ENCODE data around the gene FGF22. TPM values are rescaled to one million over a fixed set of nuclear protein-coding genes. Genes with fewer than 3 reads are reported as not detected.
"Not testable (repeated sequence)": the region's sequence is repeated elsewhere in the genome, so short reads cannot be mapped to it uniquely, and the experiment has no call there.

FGF22 gene
- total RNA-seq, 1 donor from 2014 or later, result not detected

- TF ChIP-seq CTCF (IDR thresholded peaks at IDR 0.05; ENCODE audit: insufficient read depth, low read length, severe bottlenecking), result no peak
- FAIRE-seq (peak; percentile 32), DNase-seq (ENCODE audit: low read depth) (no peak)
- no peaks in the 10 kb centered on the region for H3K27me3 ChIP-seq (ENCODE audit: control insufficient read depth, insufficient read depth, low read length)
- H3K36me3 ChIP-seq (ENCODE audit: control insufficient read depth, insufficient read depth, low read length), result peaks cover 13% of the 10 kb centered on the region
- no peak overlapping the region for H3K4me3 ChIP-seq (ENCODE audit: low read depth, low read length)
Observed at GRCh38 chr19:623175-623916, 16.3 kb upstream of the FGF22 start.

- FAIRE-seq, result no peak
- Histone ChIP-seq H3K4me3 (ENCODE audit: low read depth, low read length) (no peak overlapping the region), H3K36me3 (ENCODE audit: control insufficient read depth, insufficient read depth, low read length) (peaks cover 11% of the 10 kb centered on the region), H3K27me3 (ENCODE audit: control insufficient read depth, insufficient read depth, low read length) (no peaks in the 10 kb centered on the region)
- DNase-seq (ENCODE audit: low read depth), result no peak
- no peak for TF ChIP-seq CTCF (IDR thresholded peaks at IDR 0.05; ENCODE audit: insufficient read depth, low read length, severe bottlenecking)
Observed at GRCh38 chr19:623974-624373, 15.7 kb upstream of the FGF22 start.

- no peak for DNase-seq (ENCODE audit: low read depth)
- H3K4me3 ChIP-seq (ENCODE audit: low read depth, low read length), result no peak overlapping the region
- no peak for FAIRE-seq
- TF ChIP-seq CTCF (IDR thresholded peaks at IDR 0.05; ENCODE audit: insufficient read depth, low read length, severe bottlenecking), result no peak
- H3K27me3 ChIP-seq (ENCODE audit: control insufficient read depth, insufficient read depth, low read length), result no peaks in the 10 kb centered on the region
- peaks cover 9% of the 10 kb centered on the region for H3K36me3 ChIP-seq (ENCODE audit: control insufficient read depth, insufficient read depth, low read length)
Observed at GRCh38 chr19:624433-625109, 15.1 kb upstream of the FGF22 start.

- FAIRE-seq (no peak), DNase-seq (ENCODE audit: low read depth) (no peak)
- Histone ChIP-seq H3K36me3 (ENCODE audit: control insufficient read depth, insufficient read depth, low read length) (peaks cover 9% of the 10 kb centered on the region), H3K4me3 (ENCODE audit: low read depth, low read length) (no peak overlapping the region), H3K27me3 (ENCODE audit: control insufficient read depth, insufficient read depth, low read length) (no peaks in the 10 kb centered on the region)
- no peak for TF ChIP-seq CTCF (IDR thresholded peaks at IDR 0.05; ENCODE audit: insufficient read depth, low read length, severe bottlenecking)
Observed at GRCh38 chr19:625257-625656, 14.4 kb upstream of the FGF22 start.

GRCh38 chr19:626566-626965, 13.1 kb upstream of the FGF22 start:
- not testable (repeated sequence) for H3K4me3 ChIP-seq (ENCODE audit: low read depth, low read length); FAIRE-seq; H3K27me3 ChIP-seq (ENCODE audit: control insufficient read depth, insufficient read depth, low read length)
- DNase-seq (ENCODE audit: low read depth), result peak; percentile 32
- H3K36me3 ChIP-seq (ENCODE audit: control insufficient read depth, insufficient read depth, low read length), result peaks cover 10% of the 10 kb centered on the region

GRCh38 chr19:628168-628567, 11.5 kb upstream of the FGF22 start:
- H3K36me3 ChIP-seq (ENCODE audit: control insufficient read depth, insufficient read depth, low read length), result peaks cover 5% of the 10 kb centered on the region
- FAIRE-seq, result no peak

GRCh38 chr19:629515-629914, 10.2 kb upstream of the FGF22 start:
- not testable (repeated sequence) for DNase-seq (ENCODE audit: low read depth); H3K27me3 ChIP-seq (ENCODE audit: control insufficient read depth, insufficient read depth, low read length); H3K4me3 ChIP-seq (ENCODE audit: low read depth, low read length); H3K36me3 ChIP-seq (ENCODE audit: control insufficient read depth, insufficient read depth, low read length)
- peak; percentile 52 for FAIRE-seq

More at GRCh38 chr19:628168-628567, 11.5 kb upstream of the FGF22 start:
- TF ChIP-seq CTCF (IDR thresholded peaks at IDR 0.05; ENCODE audit: insufficient read depth, low read length, severe bottlenecking), result peak; percentile 10
- Histone ChIP-seq H3K27me3 (ENCODE audit: control insufficient read depth, insufficient read depth, low read length) (no peaks in the 10 kb centered on the region), H3K4me3 (ENCODE audit: low read depth, low read length) (no peak overlapping the region)
- DNase-seq (ENCODE audit: low read depth), result no peak
